Measurements from ENCODE around the gene NCKAP5.

GRCh38 chr2:133541797-133542196 is 26.5 kb downstream of the NCKAP5 start:
- TF ChIP-seq CTCF (IDR thresholded peaks at IDR 0.05) = no peak
- TF ChIP-seq POLR2A (IDR thresholded peaks at IDR 0.05) = no peak
